DMS153 treated with DMSO at 0.1 percent for 48 hours (cell line): Measurements from ENCODE around the gene IMMP1L.

Experiments
- DNase-seq: peaks from one replicate; lab custom pipeline; 2025; ENCODE audit not compliant: unreplicated experiment; lab: John Stamatoyannopoulos, UW

The IMMP1L gene

DNA sequence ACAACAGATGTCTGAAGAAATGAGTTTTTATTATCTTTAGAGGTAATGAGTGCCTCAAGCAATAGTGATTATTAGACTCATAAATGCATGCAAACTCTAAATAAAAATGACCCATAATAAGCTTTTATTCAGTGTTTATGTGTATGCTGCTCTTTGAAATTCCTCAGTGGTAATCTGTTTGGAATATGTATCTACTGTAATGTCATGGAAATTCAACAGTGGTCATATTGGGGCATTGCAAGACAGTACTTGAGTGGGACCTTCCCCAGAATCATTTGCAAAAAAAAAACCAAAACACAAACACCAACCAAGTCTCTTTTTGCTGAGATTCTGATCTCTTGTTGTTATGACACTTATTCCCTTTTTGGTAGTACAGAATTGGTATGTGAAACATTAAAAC lies 104.8 kb downstream of the IMMP1L start:
- DNase-seq: no peak

DNA sequence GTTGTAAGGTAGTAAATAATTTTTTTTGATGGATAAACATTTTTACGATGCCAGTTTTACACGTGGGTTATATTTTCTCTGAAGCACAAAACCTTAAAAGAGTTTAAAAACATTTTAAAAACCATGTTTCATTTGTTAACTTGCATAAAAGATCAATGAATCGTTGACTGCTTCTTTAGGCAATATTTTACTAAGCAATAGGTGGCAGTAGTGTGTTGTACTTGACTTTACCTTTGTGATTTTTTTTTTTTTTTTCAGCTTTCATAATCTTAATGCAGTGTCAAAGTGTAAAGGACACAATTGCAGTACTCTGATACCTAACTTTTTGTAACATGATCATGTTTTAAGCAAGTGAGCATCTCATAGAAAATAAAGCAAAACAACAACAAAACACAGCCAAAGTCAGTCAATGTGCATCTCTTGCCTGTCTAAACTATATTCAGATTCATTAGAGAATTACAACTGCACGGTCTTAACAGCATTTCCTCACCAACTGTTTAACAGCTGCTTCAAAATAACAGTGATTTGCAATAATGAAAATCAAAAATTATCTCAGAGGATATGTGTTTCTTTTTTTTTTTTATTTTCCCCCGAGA lies 112.1 kb downstream of the IMMP1L start:
- DNase-seq: no peak

- DNase-seq: no peak
Observed at GRCh38 chr11:31387379-31387778, 122.0 kb downstream of the IMMP1L start.

GRCh38 chr11:31383116-31383515 lies 126.3 kb downstream of the IMMP1L start:
- no peak for DNase-seq
